Nephron progenitor cell (in vitro differentiated cells): ENCODE data around the gene ABCG1.

Experiments
- DNase-seq: peaks from one replicate; pipeline ENCODE4 v3.0.0; 2021
- H3K27ac Mint-ChIP-seq: 2 replicates; pipeline ENCODE4 v1.8.0; 2021; ENCODE audit warnings: mild to moderate bottlenecking, moderate library complexity, mixed read lengths
- H3K27me3 Mint-ChIP-seq: 2 replicates; pipeline ENCODE4 v1.8.0; 2021; ENCODE audit warnings: mild to moderate bottlenecking, low read depth, mixed read lengths; ENCODE audit not compliant: poor library complexity
- H3K36me3 Mint-ChIP-seq: 2 replicates; pipeline ENCODE4 v1.8.0; 2021; ENCODE audit warnings: low read depth, mixed read lengths
- H3K4me1 Mint-ChIP-seq: 2 replicates; pipeline ENCODE4 v1.8.0; 2021; ENCODE audit warnings: mixed read lengths
- H3K4me3 Mint-ChIP-seq: 2 replicates; pipeline ENCODE4 v1.8.0; 2021; ENCODE audit warnings: mild to moderate bottlenecking, moderate library complexity, mixed read lengths
- H3K9me3 Mint-ChIP-seq: 2 replicates; pipeline ENCODE4 v1.8.0; 2021; ENCODE audit warnings: mild to moderate bottlenecking, moderate library complexity, mixed read lengths
- CTCF ChIP-seq: fragments of 200-600 bp; sonication (generic); IDR thresholded peaks from 2 replicates; pipeline ENCODE4 v1.5.0; 2021; ENCODE audit warnings: antibody characterized with exemption

The ABCG1 gene

GRCh38 chr21:42307106-42307505 lies 88.2 kb downstream of the ABCG1 start:
- no peak for TF ChIP-seq CTCF
- no peak for DNase-seq
- Mint-ChIP-seq H3K4me1 (peaks cover 13% of the 10 kb centered on the region), H3K27me3 (peaks cover 14% of the 10 kb centered on the region), H3K4me3 (no peak overlapping the region), H3K9me3 (no peaks in the 10 kb centered on the region), H3K27ac (no peak overlapping the region), H3K36me3 (no peaks in the 10 kb centered on the region)

GRCh38 chr21:42308161-42308913 lies 89.4 kb downstream of the ABCG1 start:
- no peak overlapping the region for H3K4me3 Mint-ChIP-seq
- no peaks in the 10 kb centered on the region for H3K36me3 Mint-ChIP-seq
- peaks cover 18% of the 10 kb centered on the region for H3K27me3 Mint-ChIP-seq
- no peak for DNase-seq
- H3K27ac Mint-ChIP-seq: no peak overlapping the region
- H3K9me3 Mint-ChIP-seq: no peaks in the 10 kb centered on the region
- H3K4me1 Mint-ChIP-seq: peaks cover 21% of the 10 kb centered on the region
- TF ChIP-seq CTCF: no peak

- Mint-ChIP-seq H3K27ac (no peak overlapping the region), H3K4me1 (peaks cover 29% of the 10 kb centered on the region), H3K9me3 (no peaks in the 10 kb centered on the region), H3K27me3 (peaks cover 21% of the 10 kb centered on the region), H3K36me3 (no peaks in the 10 kb centered on the region), H3K4me3 (no peak overlapping the region)
- DNase-seq: no peak
- TF ChIP-seq CTCF: no peak
Observed at GRCh38 chr21:42308914-42309752, 90.2 kb downstream of the ABCG1 start.

GRCh38 chr21:42309753-42310213 lies 90.8 kb downstream of the ABCG1 start:
- peaks cover 18% of the 10 kb centered on the region for H3K27me3 Mint-ChIP-seq
- H3K9me3 Mint-ChIP-seq: no peaks in the 10 kb centered on the region
- TF ChIP-seq CTCF: peak; percentile 77
- no peaks in the 10 kb centered on the region for H3K36me3 Mint-ChIP-seq
- H3K27ac Mint-ChIP-seq: no peak overlapping the region
- H3K4me1 Mint-ChIP-seq: peaks cover 30% of the 10 kb centered on the region
- peak; percentile 90 for DNase-seq
- peak overlapping the region; percentile 63 for H3K4me3 Mint-ChIP-seq

- Mint-ChIP-seq H3K27me3 (peaks cover 23% of the 10 kb centered on the region), H3K27ac (no peak overlapping the region), H3K9me3 (no peaks in the 10 kb centered on the region), H3K4me3 (no peak overlapping the region), H3K4me1 (peaks cover 38% of the 10 kb centered on the region), H3K36me3 (no peaks in the 10 kb centered on the region)
- no peak for DNase-seq
- TF ChIP-seq CTCF: no peak
Observed at GRCh38 chr21:42310411-42311001, 91.6 kb downstream of the ABCG1 start.
